ENCODE data around the gene HHIPL2.

DNA sequence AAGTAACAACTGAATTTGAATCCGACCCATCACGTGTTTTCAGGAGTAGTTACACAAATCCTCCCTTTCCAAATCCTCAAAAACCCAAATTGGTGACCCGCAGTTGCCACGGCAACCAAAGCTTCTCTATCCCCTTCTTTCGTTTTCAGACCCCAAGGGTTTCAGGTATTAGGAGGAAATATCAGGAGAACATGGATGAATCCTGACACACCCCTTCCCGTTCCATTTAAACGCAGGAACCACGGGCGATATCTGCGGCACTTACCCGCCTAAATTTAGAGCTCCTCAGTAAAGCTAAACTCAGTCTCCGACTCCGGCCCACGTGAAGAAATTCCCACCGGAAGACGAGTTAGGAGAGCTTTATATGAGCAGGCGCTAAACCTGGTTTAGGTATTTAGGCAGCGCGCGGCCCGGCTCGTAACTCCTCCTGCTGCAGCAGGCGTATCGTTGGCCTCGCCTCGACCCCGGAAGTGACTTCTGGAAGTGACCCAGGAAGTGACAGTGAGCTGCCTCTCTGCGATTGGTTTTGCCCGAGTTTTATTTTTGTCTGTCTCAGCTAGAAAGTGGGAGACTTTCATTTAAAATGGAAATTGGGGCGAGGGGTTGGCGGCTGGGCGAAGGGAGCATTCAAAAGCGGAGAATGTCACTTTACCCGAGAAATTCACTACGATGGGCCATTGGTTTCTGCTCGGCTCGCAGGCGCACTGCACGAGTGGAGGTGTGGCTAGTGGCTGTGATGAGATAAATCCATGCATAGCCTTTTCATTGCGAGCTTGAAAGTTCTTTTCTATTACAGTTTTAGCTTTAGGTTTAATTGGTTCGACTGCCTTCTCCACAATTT is 41.8 kb upstream of the HHIPL2 start, which contains the start of gene TAF1A:
- TF ChIP-seq, protein P1, sequence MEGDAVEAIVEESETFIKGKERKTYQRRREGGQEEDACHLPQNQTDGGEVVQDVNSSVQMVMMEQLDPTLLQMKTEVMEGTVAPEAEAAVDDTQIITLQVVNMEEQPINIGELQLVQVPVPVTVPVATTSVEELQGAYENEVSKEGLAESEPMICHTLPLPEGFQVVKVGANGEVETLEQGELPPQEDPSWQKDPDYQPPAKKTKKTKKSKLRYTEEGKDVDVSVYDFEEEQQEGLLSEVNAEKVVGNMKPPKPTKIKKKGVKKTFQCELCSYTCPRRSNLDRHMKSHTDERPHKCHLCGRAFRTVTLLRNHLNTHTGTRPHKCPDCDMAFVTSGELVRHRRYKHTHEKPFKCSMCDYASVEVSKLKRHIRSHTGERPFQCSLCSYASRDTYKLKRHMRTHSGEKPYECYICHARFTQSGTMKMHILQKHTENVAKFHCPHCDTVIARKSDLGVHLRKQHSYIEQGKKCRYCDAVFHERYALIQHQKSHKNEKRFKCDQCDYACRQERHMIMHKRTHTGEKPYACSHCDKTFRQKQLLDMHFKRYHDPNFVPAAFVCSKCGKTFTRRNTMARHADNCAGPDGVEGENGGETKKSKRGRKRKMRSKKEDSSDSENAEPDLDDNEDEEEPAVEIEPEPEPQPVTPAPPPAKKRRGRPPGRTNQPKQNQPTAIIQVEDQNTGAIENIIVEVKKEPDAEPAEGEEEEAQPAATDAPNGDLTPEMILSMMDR (IDR thresholded peaks at IDR 0.05) = no peak
- TF ChIP-seq POLR2A (IDR thresholded peaks at IDR 0.05) = peak in 1 of 2 donors; percentile 5

Data from uterus (tissue), 2 donors.